Ascending aorta (tissue), 2 donors: ENCODE results near the gene NELFA. TPM values are rescaled to one million over a fixed set of nuclear protein-coding genes. Genes with fewer than 3 reads are reported as not detected.
"Not testable (repeated sequence)": the region's sequence is repeated elsewhere in the genome, so short reads cannot be mapped to it uniquely, and the experiment has no call there.

ENCODE experiments used
- DNase-seq, 2 donors: peaks; one replicate each; pipeline ENCODE4 v3.0.0-alpha.2; 2019; ENCODE audit warnings: low spot score in 2 of 2
- H3K27ac ChIP-seq, 2 donors: fragments of 200-600 bp; sonication (generic); one replicate each; pipeline ENCODE4 v1.5.1; 2016 to 2017; ENCODE audit warnings: mild to moderate bottlenecking in 1 of 2
- H3K27me3 ChIP-seq: fragments of 200-600 bp; sonication (generic); one replicate; pipeline ENCODE4 v1.5.1; 2017
- H3K36me3 ChIP-seq, 2 donors: fragments of 200-600 bp; sonication (generic); one replicate each; pipeline ENCODE4 v1.5.1; 2016
- H3K4me1 ChIP-seq, 2 donors: fragments of 200-600 bp; sonication (generic); one replicate each; pipeline ENCODE4 v1.5.1; 2016 to 2017; ENCODE audit warnings: mild to moderate bottlenecking in 1 of 2
- H3K4me3 ChIP-seq, 2 donors: fragments of 200-600 bp; sonication (generic); one replicate each; pipeline ENCODE4 v1.5.1; 2016 to 2017; ENCODE audit warnings: mild to moderate bottlenecking in 1 of 2
- H3K9me3 ChIP-seq, 2 donors: fragments of 200-600 bp; sonication (generic); one replicate each; pipeline ENCODE4 v1.5.1; 2016
- intact Hi-C: fragments of 100-400 bp; cut with DNase I; formaldehyde crosslinking; loops from one replicate; pipeline ENCODE4 v1.15.1; 2023
- total RNA-seq: library from RNA; depleted of rRNA; stranded (reverse); fragments of >200 nt; gene quantifications from one replicate; pipeline ENCODE4 v1.1.0, GENCODE V29; 2016
- TF ChIP-seq, protein P1 (sequence below), 3 experiments: fragments of 200-600 bp in 2 of 3; fragments of 450-650 bp in 1 of 3; sonication (generic) in 2 of 3; IDR thresholded peaks; one replicate each; pipeline ENCODE4 v1.5.1; 2016 to 2019; ENCODE audit warnings: antibody characterized with exemption in 3 of 3, mild to moderate bottlenecking in 1 of 3, moderate library complexity in 1 of 3

Gene NELFA
- total RNA-seq, 1 donor from 2014 or later = 11.9 TPM

DNA sequence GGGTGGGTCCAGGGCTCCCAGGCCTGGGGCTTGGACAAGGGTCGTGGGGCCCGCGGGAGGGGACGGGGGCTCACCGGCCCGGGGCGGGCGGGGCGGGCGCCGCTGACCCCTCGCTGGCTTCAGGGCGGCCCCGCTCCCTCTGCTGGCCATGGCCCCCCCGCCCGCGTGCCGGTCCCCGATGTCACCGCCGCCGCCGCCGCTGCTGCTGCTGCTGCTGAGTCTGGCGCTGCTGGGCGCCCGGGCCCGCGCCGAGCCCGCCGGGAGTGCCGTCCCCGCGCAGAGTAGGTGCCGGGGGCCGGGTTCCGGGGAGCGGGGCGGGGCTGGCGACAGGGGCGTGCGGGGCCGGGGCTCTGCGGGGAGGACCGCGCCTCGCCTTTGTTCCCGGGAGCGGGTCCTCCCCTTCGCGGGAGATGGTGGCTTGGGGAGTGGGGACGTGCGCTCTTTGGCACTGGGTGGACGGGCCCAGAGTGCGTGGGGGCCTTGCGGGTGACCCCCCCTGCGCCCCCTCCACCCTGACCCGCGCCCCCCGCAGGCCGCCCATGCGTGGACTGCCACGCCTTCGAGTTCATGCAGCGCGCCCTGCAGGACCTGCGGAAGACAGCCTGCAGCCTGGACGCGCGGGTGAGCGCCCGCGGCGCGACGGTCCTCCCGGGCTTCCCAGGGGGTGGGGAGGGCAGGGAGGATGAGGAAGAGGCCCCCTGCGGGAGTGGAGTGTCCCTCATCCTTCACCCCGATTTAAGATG is 33.6 kb upstream of the NELFA start:
- peak in 1 of 2 donors; percentile 61 for DNase-seq
- Histone ChIP-seq H3K27me3 (peaks cover 15% of the 10 kb centered on the region), H3K4me1 (peaks cover 5 to 10% of the 10 kb centered on the region in 2 donors), H3K27ac (no peak overlapping the region), H3K4me3 (peak overlapping the region; percentile 66 to 78), H3K9me3 (no peaks in the 10 kb centered on the region), H3K36me3 (no peaks in the 10 kb centered on the region)
- intact Hi-C loops = no loop called here
- TF ChIP-seq, protein P1, sequence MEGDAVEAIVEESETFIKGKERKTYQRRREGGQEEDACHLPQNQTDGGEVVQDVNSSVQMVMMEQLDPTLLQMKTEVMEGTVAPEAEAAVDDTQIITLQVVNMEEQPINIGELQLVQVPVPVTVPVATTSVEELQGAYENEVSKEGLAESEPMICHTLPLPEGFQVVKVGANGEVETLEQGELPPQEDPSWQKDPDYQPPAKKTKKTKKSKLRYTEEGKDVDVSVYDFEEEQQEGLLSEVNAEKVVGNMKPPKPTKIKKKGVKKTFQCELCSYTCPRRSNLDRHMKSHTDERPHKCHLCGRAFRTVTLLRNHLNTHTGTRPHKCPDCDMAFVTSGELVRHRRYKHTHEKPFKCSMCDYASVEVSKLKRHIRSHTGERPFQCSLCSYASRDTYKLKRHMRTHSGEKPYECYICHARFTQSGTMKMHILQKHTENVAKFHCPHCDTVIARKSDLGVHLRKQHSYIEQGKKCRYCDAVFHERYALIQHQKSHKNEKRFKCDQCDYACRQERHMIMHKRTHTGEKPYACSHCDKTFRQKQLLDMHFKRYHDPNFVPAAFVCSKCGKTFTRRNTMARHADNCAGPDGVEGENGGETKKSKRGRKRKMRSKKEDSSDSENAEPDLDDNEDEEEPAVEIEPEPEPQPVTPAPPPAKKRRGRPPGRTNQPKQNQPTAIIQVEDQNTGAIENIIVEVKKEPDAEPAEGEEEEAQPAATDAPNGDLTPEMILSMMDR (IDR thresholded peaks at IDR 0.05) = no peak

DNA sequence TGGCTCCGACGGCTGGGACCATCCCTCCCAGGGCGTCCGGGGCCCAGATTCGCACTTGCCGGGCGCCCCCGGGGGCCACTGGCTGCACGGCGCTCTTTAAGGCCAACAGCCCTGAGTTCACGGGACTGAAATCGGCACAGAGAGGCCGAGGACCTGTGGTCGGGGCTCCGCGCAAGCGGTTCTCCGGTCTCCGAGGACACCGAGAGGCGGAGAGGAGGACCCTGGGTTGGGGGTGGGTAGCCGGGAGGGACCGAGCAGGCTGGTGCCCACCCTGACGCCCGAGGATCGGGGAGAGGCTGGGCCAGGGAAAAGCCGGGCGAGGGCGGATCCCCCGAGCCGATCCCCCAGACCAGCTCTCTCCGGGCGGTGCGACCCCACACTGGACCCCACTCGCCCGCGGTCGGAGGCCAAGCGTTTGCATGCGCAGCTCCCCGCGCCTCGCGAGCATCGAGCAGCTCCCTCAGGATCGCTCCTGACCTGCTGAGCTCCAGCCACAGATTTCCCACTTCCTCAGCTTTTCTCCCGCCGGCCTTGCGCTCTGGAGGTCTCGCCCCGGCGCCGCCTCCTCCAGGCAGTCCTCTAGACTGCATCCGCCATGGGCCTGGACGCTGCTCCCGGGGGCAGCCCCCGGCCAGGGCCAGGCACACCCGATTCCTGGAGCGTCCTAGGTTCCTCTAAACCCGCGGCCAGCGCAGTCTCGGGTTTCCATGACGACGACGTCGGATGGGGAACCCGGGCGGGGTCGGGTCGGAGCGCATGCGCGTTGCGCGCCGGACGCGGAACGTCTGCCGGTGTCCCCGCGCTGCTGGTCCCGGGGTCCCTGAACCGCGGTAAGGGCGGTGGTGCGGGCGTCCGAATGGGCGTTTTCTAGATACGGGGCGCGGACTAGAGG is 32.7 kb upstream of the NELFA start:
- DNase-seq = peak; percentile 14 to 82
- intact Hi-C loops = no loop called here
- TF ChIP-seq, protein P1 (IDR thresholded peaks at IDR 0.05) = no peak
- Histone ChIP-seq H3K9me3 (no peaks in the 10 kb centered on the region), H3K36me3 (no peaks in the 10 kb centered on the region), H3K27me3 (peaks cover 15% of the 10 kb centered on the region), H3K27ac (no peak overlapping the region), H3K4me3 (peak overlapping the region; percentile 66 to 78), H3K4me1 (peaks cover 5 to 10% of the 10 kb centered on the region in 2 donors)

DNA sequence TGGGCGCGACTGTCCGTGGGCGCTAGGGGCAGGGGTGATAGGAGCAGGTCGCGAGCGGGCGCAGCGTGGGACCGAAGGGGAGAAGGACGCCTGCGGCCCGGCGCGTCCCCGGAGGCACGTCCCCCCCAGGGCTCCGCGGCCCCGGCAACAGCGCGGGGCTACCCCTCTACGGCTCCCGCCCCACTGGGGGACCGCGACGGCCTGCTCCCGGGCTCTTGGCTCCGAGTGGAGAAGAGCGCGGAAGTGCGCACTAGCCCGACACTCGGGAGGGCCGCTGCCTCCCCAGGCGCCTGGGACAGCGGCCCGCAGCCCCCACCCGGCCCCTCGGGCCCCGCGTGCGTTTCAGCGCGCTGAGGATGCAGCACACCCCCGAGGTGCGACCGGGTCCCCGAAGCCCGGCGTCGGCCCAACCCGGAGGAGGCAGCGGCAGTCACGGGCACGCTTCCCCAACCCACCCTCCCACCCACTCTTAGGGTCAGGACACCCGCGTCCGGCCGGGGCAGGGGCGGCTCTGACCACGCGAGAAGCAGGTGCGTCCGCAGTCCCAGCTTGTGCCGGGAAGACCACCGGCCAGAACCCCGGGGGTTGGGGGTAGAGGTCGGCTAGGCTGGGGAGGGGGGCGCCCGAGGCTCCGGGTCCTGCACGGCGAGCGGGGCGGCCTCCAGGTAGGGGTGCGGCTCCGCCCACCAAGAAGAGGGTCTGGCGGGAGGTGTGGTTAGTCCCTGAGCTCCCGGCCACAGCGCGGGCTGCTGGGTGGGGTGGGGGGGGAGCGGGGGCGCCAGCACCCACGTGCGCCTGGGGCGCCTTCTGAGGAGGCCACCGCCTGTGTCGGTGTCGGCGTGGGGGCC is 31.8 kb upstream of the NELFA start:
- TF ChIP-seq, protein P1 (IDR thresholded peaks at IDR 0.05) = no peak
- Histone ChIP-seq H3K27me3 (peaks cover 15% of the 10 kb centered on the region), H3K4me1 (peaks cover 5 to 10% of the 10 kb centered on the region in 2 donors), H3K9me3 (no peaks in the 10 kb centered on the region), H3K4me3 (peak overlapping the region; percentile 66 to 78), H3K27ac (no peak overlapping the region), H3K36me3 (no peaks in the 10 kb centered on the region)
- intact Hi-C loops = no loop called here
- peak in 1 of 2 donors; percentile 49 for DNase-seq

DNA sequence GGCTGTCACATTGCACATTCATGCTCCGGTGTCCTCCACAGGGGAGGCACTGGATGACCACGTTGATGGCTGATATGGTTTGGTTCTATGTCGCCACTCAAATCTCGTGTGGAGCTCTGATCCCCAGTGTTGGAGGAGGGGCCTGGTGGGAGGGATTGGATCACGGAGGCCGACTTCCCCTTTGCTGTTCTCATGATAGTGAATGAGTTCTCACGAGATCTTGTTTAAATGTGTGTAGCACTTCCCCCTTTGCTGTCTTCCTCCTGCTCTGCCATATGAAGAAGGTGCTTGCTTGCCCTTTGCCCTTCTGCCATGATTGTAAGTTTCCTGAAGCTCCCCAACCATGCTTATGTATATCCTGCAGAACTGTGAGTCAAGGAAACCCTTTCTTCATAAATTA is 28.1 kb upstream of the NELFA start:
- peak in 1 of 2 donors; percentile 31 for DNase-seq
- H3K27me3 ChIP-seq = peaks cover 13% of the 10 kb centered on the region
- H3K9me3 ChIP-seq = no peaks in the 10 kb centered on the region
- intact Hi-C loops = no loop called here
- TF ChIP-seq, protein P1 (IDR thresholded peaks at IDR 0.05) = no peak
- H3K4me1 ChIP-seq = peaks cover 5 to 9% of the 10 kb centered on the region in 2 donors
- no peaks in the 10 kb centered on the region for H3K36me3 ChIP-seq
- H3K27ac ChIP-seq = no peak overlapping the region
- H3K4me3 ChIP-seq = no peak overlapping the region

DNA sequence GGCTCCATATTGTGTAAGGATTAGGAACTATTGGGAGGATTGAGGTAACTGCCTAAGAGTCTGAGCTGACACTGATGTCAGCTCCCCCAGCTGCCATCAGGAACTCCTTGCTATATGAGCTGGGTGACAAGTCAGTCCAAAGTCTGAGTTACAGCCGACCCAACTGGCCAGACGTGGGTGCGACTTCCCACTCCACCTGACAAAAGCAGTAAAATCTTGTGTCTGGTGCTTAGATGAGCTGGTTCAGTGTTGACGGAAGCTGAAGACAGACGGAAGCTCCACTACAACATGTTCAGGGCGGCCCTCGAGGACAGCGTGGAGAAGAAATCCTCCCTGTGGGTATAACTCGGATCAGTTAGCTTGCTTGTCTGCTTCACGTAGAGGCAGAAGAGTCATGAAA is 27.6 kb upstream of the NELFA start:
- H3K27me3 ChIP-seq = peaks cover 8% of the 10 kb centered on the region
- TF ChIP-seq, protein P1 (IDR thresholded peaks at IDR 0.05) = no peak
- intact Hi-C loops = no loop called here
- no peak overlapping the region for H3K27ac ChIP-seq
- peak in 1 of 2 donors; percentile 25 for DNase-seq
- H3K4me1 ChIP-seq = peaks cover 3 to 5% of the 10 kb centered on the region in 2 donors
- no peak overlapping the region for H3K4me3 ChIP-seq
- H3K36me3 ChIP-seq = no peaks in the 10 kb centered on the region
- no peaks in the 10 kb centered on the region for H3K9me3 ChIP-seq

DNA sequence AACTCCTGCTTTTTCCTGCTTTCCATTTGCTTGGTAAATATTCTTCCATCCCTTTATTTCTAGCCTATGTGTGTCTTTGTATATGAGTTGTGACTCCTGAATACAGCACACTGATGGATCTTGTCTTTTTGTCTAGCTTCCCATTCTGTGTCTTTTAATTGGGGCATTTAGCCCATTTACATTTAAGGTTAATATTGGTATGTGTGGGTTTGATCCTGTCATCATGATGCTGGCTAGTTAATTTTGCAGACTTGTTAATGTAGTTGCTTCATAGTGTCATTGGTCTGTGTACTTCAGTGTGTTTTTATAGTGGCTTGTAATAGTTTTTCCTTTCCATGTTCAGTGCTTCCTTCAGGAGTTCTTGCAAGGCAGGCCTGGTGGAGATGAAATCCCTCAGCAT is 22.4 kb upstream of the NELFA start:
- H3K27ac ChIP-seq, intact Hi-C loops, H3K4me3 ChIP-seq, H3K9me3 ChIP-seq, H3K4me1 ChIP-seq, DNase-seq, H3K36me3 ChIP-seq, H3K27me3 ChIP-seq: not testable (repeated sequence)

DNA sequence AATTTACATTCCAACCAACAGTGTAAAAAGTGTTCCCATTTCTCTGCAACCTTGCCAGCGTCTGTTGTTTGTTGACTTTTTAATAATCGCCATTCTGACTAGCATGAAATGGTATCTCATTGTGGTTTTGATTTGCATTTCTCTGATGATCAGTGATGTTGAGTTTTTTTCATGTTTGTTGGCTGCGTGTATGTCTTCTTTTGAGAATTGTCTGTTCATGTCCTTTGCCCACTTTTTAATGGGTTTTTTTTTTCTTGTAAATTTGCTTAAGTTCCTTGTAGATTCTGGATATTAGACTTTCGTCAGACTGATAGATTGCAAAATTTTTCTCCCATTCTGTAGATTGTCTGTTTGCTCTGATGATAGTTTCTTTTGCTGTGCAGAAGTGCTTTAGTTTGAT is 18.3 kb upstream of the NELFA start:
- H3K4me3 ChIP-seq, H3K27me3 ChIP-seq, intact Hi-C loops, DNase-seq, H3K4me1 ChIP-seq, H3K9me3 ChIP-seq, H3K36me3 ChIP-seq, H3K27ac ChIP-seq: not testable (repeated sequence)
